H9 (cell line): ENCODE measurements around the gene ARNT2. TPM values are rescaled to one million over a fixed set of nuclear protein-coding genes. Genes with fewer than 3 reads are reported as not detected.

ENCODE experiments used
- DNase-seq: peaks from one replicate; pipeline ENCODE4 v3.0.0-alpha.2; 2017
- H2AFZ ChIP-seq: one replicate; pipeline ENCODE4 v1.6.1; 2013; ENCODE audit warnings: mild to moderate bottlenecking, low read length, control low read depth, moderate library complexity
- H2AK5ac ChIP-seq: 2 replicates; pipeline ENCODE4 v1.6.1; 2013; ENCODE audit warnings: low read length, control low read depth, mixed read lengths; ENCODE audit not compliant: insufficient read length
- H2BK120ac ChIP-seq: one replicate; pipeline ENCODE4 v1.6.1; 2013; ENCODE audit warnings: low read depth, mild to moderate bottlenecking, low read length, control low read depth, inconsistent platforms; ENCODE audit not compliant: poor library complexity, severe bottlenecking
- H2BK12ac ChIP-seq: 2 replicates; pipeline ENCODE4 v1.6.1; 2013; ENCODE audit warnings: low read length, control low read depth, mixed read lengths, low read depth; ENCODE audit not compliant: insufficient read length
- H2BK15ac ChIP-seq: 2 replicates; pipeline ENCODE4 v1.6.1; 2013; ENCODE audit warnings: low read depth, low read length, control low read depth
- H2BK20ac ChIP-seq: one replicate; pipeline ENCODE4 v1.6.1; 2013; ENCODE audit warnings: low read depth, mild to moderate bottlenecking, low read length, control low read depth, inconsistent platforms; ENCODE audit not compliant: poor library complexity, severe bottlenecking
- H2BK5ac ChIP-seq: 2 replicates; pipeline ENCODE4 v1.6.1; 2013; ENCODE audit warnings: low read length, control low read depth, mixed read lengths; ENCODE audit not compliant: insufficient read length
- H3K14ac ChIP-seq: 2 replicates; pipeline ENCODE4 v1.6.1; 2013; ENCODE audit warnings: low read length, control low read depth; ENCODE audit not compliant: insufficient read depth
- H3K18ac ChIP-seq: 2 replicates; pipeline ENCODE4 v1.6.1; 2013; ENCODE audit warnings: low read depth, mild to moderate bottlenecking, mixed read lengths, low read length, control low read depth; ENCODE audit not compliant: insufficient read length
- H3K23ac ChIP-seq: 2 replicates; pipeline ENCODE4 v1.6.1; 2013; ENCODE audit warnings: low read length, control low read depth, mixed read lengths, low read depth; ENCODE audit not compliant: insufficient read length
- H3K23me2 ChIP-seq: 2 replicates; pipeline ENCODE4 v1.6.1; 2013; ENCODE audit warnings: low read depth, mild to moderate bottlenecking, mixed read lengths, low read length, control low read depth; ENCODE audit not compliant: insufficient read length, poor library complexity, severe bottlenecking
- H3K27ac ChIP-seq: 2 replicates; pipeline ENCODE4 v1.5.1; 2013; ENCODE audit warnings: low read length, control low read depth, mixed read lengths, low read depth; ENCODE audit not compliant: insufficient read length
- H3K27me3 ChIP-seq: 2 replicates; pipeline ENCODE4 v1.6.1; 2013; ENCODE audit warnings: low read length, control low read depth, inconsistent platforms; ENCODE audit not compliant: insufficient read depth
- H3K4ac ChIP-seq: 2 replicates; pipeline ENCODE4 v1.6.1; 2013; ENCODE audit warnings: low read depth, mild to moderate bottlenecking, control low read depth, inconsistent platforms, low read length, moderate library complexity
- H3K4me1 ChIP-seq: 2 replicates; pipeline ENCODE4 v1.6.1; 2013; ENCODE audit warnings: low read length, control low read depth, inconsistent platforms; ENCODE audit not compliant: insufficient read depth
- H3K4me2 ChIP-seq: 2 replicates; pipeline ENCODE4 v1.6.1; 2013; ENCODE audit warnings: low read length, control low read depth, mixed read lengths; ENCODE audit not compliant: insufficient read length, insufficient read depth
- H3K56ac ChIP-seq: 2 replicates; pipeline ENCODE4 v1.6.1; 2013; ENCODE audit warnings: low read depth, mild to moderate bottlenecking, mixed read lengths, low read length, control low read depth; ENCODE audit not compliant: insufficient read length
- H3K79me1 ChIP-seq: 2 replicates; pipeline ENCODE4 v1.6.1; 2013; ENCODE audit warnings: low read depth, mild to moderate bottlenecking, moderate library complexity, low read length, control low read depth, inconsistent platforms; ENCODE audit not compliant: insufficient read depth, poor library complexity, severe bottlenecking
- H3K79me2 ChIP-seq: 2 replicates; pipeline ENCODE4 v1.6.1; 2013; ENCODE audit warnings: low read length, control low read depth, inconsistent platforms; ENCODE audit not compliant: insufficient read depth
- H3K9ac ChIP-seq: 2 replicates; pipeline ENCODE4 v1.6.1; 2013; ENCODE audit warnings: low read length, control low read depth, mixed read lengths; ENCODE audit not compliant: insufficient read length; ENCODE audit errors: extremely low read depth
- H3K9me3 ChIP-seq: one replicate; pipeline ENCODE4 v1.6.1; 2013; ENCODE audit warnings: low read depth, low read length, inconsistent platforms; ENCODE audit not compliant: control insufficient read depth
- H3T11ph ChIP-seq: one replicate; pipeline ENCODE4 v1.6.1; 2013; ENCODE audit warnings: mild to moderate bottlenecking, low read length, control low read depth, inconsistent platforms
- H4K20me1 ChIP-seq: one replicate; pipeline ENCODE4 v1.6.1; 2013; ENCODE audit not compliant: control insufficient read depth, insufficient read length, insufficient read depth
- H4K5ac ChIP-seq: 2 replicates; pipeline ENCODE4 v1.6.1; 2013; ENCODE audit warnings: low read depth, mild to moderate bottlenecking, mixed read lengths, low read length, control low read depth; ENCODE audit not compliant: insufficient read length
- H4K8ac ChIP-seq: replicated peaks from 2 replicates; pipeline ENCODE4 v1.6.1; 2013; ENCODE audit warnings: low read length, control low read depth, mixed read lengths, low read depth; ENCODE audit not compliant: insufficient read length
- H4K91ac ChIP-seq: 2 replicates; pipeline ENCODE4 v1.6.1; 2013; ENCODE audit warnings: low read depth, mild to moderate bottlenecking, moderate library complexity, mixed read lengths, low read length, control low read depth; ENCODE audit not compliant: insufficient read length
- H3K27ac Mint-ChIP-seq, 3 experiments: 2 replicates in 2 of 3; 3 replicates in 1 of 3; pipeline ENCODE4 v1.8.0; 2020 to 2021; ENCODE audit warnings: mixed read lengths in 3 of 3, mild to moderate bottlenecking in 1 of 3, moderate library complexity in 1 of 3
- H3K27me3 Mint-ChIP-seq: 2 replicates; pipeline ENCODE4 v1.8.0; 2021; ENCODE audit warnings: low read depth, mild to moderate bottlenecking, moderate library complexity, mixed read lengths
- H3K36me3 Mint-ChIP-seq, 3 experiments: 2 replicates in 2 of 3; 3 replicates in 1 of 3; pipeline ENCODE4 v1.8.0; 2020 to 2021; ENCODE audit warnings: low read depth in 3 of 3, mixed read lengths in 3 of 3; ENCODE audit not compliant: insufficient read depth in 1 of 3
- H3K4me1 Mint-ChIP-seq, 2 experiments: 2 replicates each; pipeline ENCODE4 v1.8.0; 2020; ENCODE audit warnings: mixed read lengths in 2 of 2
- H3K4me3 Mint-ChIP-seq, 2 experiments: 2 replicates in 1 of 2; 3 replicates in 1 of 2; pipeline ENCODE4 v1.8.0; 2020 to 2021; ENCODE audit warnings: mild to moderate bottlenecking in 2 of 2, mixed read lengths in 2 of 2, moderate library complexity in 1 of 2
- H3K9me3 Mint-ChIP-seq, 2 experiments: 2 replicates in 1 of 2; 3 replicates in 1 of 2; pipeline ENCODE4 v1.8.0; 2020; ENCODE audit warnings: mild to moderate bottlenecking in 2 of 2, mixed read lengths in 2 of 2, moderate library complexity in 1 of 2
- WGBS: extraction: QIAGEN DNeasy Blood & Tissue Kit; methylation state at CpG from one replicate; pipeline ENCODE4 v1.1.7; 2013; ENCODE audit warnings: missing lambda C conversion rate, low lambda C conversion rate, mixed read lengths; ENCODE audit not compliant: insufficient read length; ENCODE audit errors: extremely low coverage; 5-methylcytosine and 5-hydroxymethylcytosine counted together
- total RNA-seq: library from RNA; stranded (reverse); gene quantifications from 2 replicates; pipeline ENCODE4 v1.2.1, GENCODE V29; 2021
- TF ChIP-seq, protein P1 (sequence below): fragments of 200-600 bp; sonication (generic); conservative IDR thresholded peaks from 3 replicates; pipeline ENCODE4 v1.8.0; 2021; ENCODE audit warnings: antibody characterized with exemption, mild to moderate bottlenecking

ARNT2 gene
- total RNA-seq, 1 experiment from 2014 or later: 10.5 TPM

GRCh38 chr15:80514071-80514780, 110.0 kb downstream of the ARNT2 start:
- peaks cover 3 to 7% of the 10 kb centered on the region in 2 experiments; a peak in 3 of 5 replicates for H3K9me3 Mint-ChIP-seq
- Histone ChIP-seq H2BK120ac (no peak overlapping the region), H4K8ac (no peak overlapping the region), H3K4me2 (no peak overlapping the region), H3K9ac (no peak overlapping the region), H3T11ph (no peak overlapping the region), H3K79me2 (no peaks in the 10 kb centered on the region), H2AFZ (no peak overlapping the region), H3K14ac (no peak overlapping the region), H3K79me1 (no peaks in the 10 kb centered on the region), H3K9me3 (no peaks in the 10 kb centered on the region), H4K20me1 (no peaks in the 10 kb centered on the region), H3K18ac (no peak overlapping the region), H3K27me3 (no peaks in the 10 kb centered on the region), H2BK15ac (no peak overlapping the region), H3K4ac (no peak overlapping the region), H3K23me2 (no peaks in the 10 kb centered on the region), H2BK20ac (no peak overlapping the region), H2BK5ac (no peak overlapping the region), H3K56ac (no peak overlapping the region), H4K91ac (no peak overlapping the region), H3K27ac (no peak overlapping the region), H2AK5ac (no peak overlapping the region), H3K4me1 (no peaks in the 10 kb centered on the region), H3K23ac (no peak overlapping the region), H2BK12ac (no peak overlapping the region), H4K5ac (no peak overlapping the region)
- H3K27me3 Mint-ChIP-seq: no peaks in the 10 kb centered on the region; the same call in 1 of the 2 replicates
- TF ChIP-seq, protein P1, sequence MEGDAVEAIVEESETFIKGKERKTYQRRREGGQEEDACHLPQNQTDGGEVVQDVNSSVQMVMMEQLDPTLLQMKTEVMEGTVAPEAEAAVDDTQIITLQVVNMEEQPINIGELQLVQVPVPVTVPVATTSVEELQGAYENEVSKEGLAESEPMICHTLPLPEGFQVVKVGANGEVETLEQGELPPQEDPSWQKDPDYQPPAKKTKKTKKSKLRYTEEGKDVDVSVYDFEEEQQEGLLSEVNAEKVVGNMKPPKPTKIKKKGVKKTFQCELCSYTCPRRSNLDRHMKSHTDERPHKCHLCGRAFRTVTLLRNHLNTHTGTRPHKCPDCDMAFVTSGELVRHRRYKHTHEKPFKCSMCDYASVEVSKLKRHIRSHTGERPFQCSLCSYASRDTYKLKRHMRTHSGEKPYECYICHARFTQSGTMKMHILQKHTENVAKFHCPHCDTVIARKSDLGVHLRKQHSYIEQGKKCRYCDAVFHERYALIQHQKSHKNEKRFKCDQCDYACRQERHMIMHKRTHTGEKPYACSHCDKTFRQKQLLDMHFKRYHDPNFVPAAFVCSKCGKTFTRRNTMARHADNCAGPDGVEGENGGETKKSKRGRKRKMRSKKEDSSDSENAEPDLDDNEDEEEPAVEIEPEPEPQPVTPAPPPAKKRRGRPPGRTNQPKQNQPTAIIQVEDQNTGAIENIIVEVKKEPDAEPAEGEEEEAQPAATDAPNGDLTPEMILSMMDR: no peak
- no CpG with 5 or more reads among the region's 10 CpGs for WGBS
- DNase-seq: no peak
- H3K4me1 Mint-ChIP-seq: no peaks in the 10 kb centered on the region
- H3K4me3 Mint-ChIP-seq: no peak overlapping the region
- H3K27ac Mint-ChIP-seq: peak overlapping the region in 2 of 3 experiments; percentile 30 to 91; a peak in 3 of 7 replicates
- H3K36me3 Mint-ChIP-seq: peaks cover 0 to 33% (median 8%) of the 10 kb centered on the region in 3 experiments; a peak in 6 of 7 replicates
